GM12878 (cell line): Measurements from ENCODE around the gene CADM3.

ENCODE experiments used
- JUND ChIP-seq: IDR thresholded peaks from 2 replicates; pipeline ENCODE4 v1.6.1; 2012; ENCODE audit warnings: low read depth, mild to moderate bottlenecking, low read length, improper control_type of control experiment, moderate library complexity
- TAF1 ChIP-seq: IDR thresholded peaks from 2 replicates; pipeline ENCODE4 v1.6.1; 2011; ENCODE audit warnings: mild to moderate bottlenecking, low read depth, low read length, borderline replicate concordance

GRCh38 chr1:159201642-159202041 lies 30.2 kb downstream of the CADM3 start:
- TF ChIP-seq JUND, result no peak
- no peak for TF ChIP-seq TAF1
